ENCODE data around the gene MAP3K19. TPM values are rescaled to one million over a fixed set of nuclear protein-coding genes. Genes with fewer than 3 reads are reported as not detected.

The MAP3K19 gene
- total RNA-seq, 4 donors from 2014 or later = not detected

DNA sequence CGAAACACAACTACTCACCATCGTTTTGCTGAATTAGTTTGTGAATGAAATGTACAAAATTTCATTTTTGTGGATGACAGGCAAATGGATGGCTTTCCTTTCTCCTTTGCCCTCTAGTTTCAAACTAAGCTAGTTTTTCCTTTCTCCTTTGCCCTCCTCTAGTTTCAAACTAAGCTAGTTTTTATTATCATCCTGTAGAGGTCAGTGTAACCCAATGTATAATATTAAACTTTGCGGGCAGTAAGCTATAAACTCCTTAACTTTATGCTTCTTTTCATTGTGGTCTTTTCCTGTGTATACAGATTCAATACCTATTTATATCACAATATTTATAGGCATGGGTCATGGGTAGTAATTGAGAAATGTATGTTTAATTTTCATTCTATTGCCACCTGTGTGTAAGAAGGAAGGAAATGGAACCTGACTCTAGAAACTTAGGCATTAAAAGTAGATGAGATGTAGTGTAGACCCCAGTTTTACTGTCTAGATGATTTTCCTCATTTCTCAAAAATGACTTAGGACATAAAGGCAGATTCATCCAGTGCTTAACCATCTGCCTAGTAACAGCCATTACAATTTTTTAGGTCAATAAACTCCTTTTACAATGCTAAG lies 58.1 kb downstream of the MAP3K19 start:
- no peaks in the 10 kb centered on the region for H3K36me3 ChIP-seq
- 31 to 38% methylated on average over 3 of the region's 3 CpGs for WGBS, 2 donors (ENCODE audit: low coverage in 1 of 2)
- no peak overlapping the region for H3K4me3 ChIP-seq
- DNase-seq = no peak
- no peak for TF ChIP-seq POLR2A (IDR thresholded peaks at IDR 0.05)
- TF ChIP-seq, protein P1, sequence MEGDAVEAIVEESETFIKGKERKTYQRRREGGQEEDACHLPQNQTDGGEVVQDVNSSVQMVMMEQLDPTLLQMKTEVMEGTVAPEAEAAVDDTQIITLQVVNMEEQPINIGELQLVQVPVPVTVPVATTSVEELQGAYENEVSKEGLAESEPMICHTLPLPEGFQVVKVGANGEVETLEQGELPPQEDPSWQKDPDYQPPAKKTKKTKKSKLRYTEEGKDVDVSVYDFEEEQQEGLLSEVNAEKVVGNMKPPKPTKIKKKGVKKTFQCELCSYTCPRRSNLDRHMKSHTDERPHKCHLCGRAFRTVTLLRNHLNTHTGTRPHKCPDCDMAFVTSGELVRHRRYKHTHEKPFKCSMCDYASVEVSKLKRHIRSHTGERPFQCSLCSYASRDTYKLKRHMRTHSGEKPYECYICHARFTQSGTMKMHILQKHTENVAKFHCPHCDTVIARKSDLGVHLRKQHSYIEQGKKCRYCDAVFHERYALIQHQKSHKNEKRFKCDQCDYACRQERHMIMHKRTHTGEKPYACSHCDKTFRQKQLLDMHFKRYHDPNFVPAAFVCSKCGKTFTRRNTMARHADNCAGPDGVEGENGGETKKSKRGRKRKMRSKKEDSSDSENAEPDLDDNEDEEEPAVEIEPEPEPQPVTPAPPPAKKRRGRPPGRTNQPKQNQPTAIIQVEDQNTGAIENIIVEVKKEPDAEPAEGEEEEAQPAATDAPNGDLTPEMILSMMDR (IDR thresholded peaks at IDR 0.05) = peak in 4 of 5 experiments; percentile 29 to 39 (median 32)
- in situ Hi-C loops (cut with MboI; ENCODE audit: low pct_ligation_motif_present in 1 of 4, low pct_unique_long_range_greater_than_20kb in 1 of 4, low sequenced_read_pairs in 3 of 4) (loop anchor here in 1 of 4 donors (25.0 kb wide), 1 partner anchor 723 kb away; no protein-coding TSS in a partner anchor), intact Hi-C loops (cut with DNase I; ENCODE audit: low total_unique reads) (no loop called here)
- H3K27me3 ChIP-seq = no peaks in the 10 kb centered on the region
- H3K4me1 ChIP-seq = no peaks in the 10 kb centered on the region
- H3K27ac ChIP-seq = no peak overlapping the region
- no peaks in the 10 kb centered on the region for H3K9me3 ChIP-seq

DNA sequence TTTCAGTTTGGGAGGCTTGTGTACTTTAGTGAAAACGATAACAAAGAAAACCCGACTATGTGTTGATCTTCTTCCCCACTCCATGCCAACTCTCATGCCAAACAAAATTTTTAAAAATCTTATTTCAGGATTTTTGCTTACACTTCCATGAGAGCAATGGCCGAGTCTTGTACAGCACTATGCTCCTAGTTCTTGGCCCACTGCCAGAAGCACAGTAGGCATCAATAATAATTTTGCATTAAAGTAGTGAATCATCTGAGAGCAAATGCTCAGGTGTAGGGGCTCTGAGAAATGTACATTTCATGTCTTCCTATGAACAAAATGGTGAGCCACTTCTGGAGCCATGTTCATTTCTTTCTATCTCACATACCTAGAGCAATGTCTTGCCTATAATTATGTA lies 62.2 kb downstream of the MAP3K19 start:
- no peak overlapping the region for H3K4me3 ChIP-seq
- 86 to 88% methylated on average over 3 of the region's 3 CpGs for WGBS, 2 donors (ENCODE audit: low coverage in 1 of 2)
- no peak for TF ChIP-seq POLR2AphosphoS5 (IDR thresholded peaks at IDR 0.05)
- no peak for TF ChIP-seq POLR2A (IDR thresholded peaks at IDR 0.05)
- TF ChIP-seq EP300 (IDR thresholded peaks at IDR 0.05; ENCODE audit: low read depth) = no peak
- TF ChIP-seq, protein P1 (IDR thresholded peaks at IDR 0.05) = no peak
- H3K9me3 ChIP-seq = no peaks in the 10 kb centered on the region
- DNase-seq = no peak
- no peaks in the 10 kb centered on the region for H3K27me3 ChIP-seq
- intact Hi-C loops (cut with DNase I; ENCODE audit: low total_unique reads) = no loop called here
- H3K27ac ChIP-seq = no peak overlapping the region
- in situ Hi-C loops (cut with MboI; ENCODE audit: low pct_ligation_motif_present in 1 of 4, low pct_unique_long_range_greater_than_20kb in 1 of 4, low sequenced_read_pairs in 3 of 4) = loop anchor here in 1 of 4 donors (25.0 kb wide), 1 partner anchor 727 kb away; no protein-coding TSS in a partner anchor
- no peaks in the 10 kb centered on the region for H3K4me1 ChIP-seq
- no peaks in the 10 kb centered on the region for H3K36me3 ChIP-seq

DNA sequence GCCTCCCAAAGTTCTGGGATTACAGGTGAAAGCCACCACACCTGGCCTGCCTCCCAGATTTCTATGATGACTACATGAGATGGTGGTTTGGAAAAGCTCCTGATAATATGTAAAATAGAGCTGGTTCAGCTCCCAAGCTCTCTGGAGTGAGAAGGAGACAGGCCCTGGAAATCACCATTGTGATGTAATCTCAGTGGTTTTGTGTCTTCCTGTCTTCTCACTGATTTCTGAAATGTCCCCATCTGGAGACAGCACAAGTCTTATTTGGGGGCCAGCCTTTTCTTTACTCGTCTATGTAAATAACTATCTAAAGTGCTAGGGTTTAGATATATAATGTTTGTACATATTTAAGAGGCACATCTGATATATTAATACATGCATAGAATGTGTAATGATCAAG lies 64.6 kb downstream of the MAP3K19 start:
- TF ChIP-seq POLR2A (IDR thresholded peaks at IDR 0.05) = no peak
- TF ChIP-seq EP300 (IDR thresholded peaks at IDR 0.05; ENCODE audit: low read depth) = no peak
- Histone ChIP-seq H3K36me3 (no peaks in the 10 kb centered on the region), H3K4me1 (peaks cover 0 to 3% (median 0%) of the 10 kb centered on the region in 4 donors), H3K27me3 (no peaks in the 10 kb centered on the region), H3K27ac (no peak overlapping the region), H3K4me3 (no peak overlapping the region), H3K9me3 (no peaks in the 10 kb centered on the region)
- DNase-seq = no peak
- in situ Hi-C loops (cut with MboI; ENCODE audit: low pct_ligation_motif_present in 1 of 4, low pct_unique_long_range_greater_than_20kb in 1 of 4, low sequenced_read_pairs in 3 of 4) (loop anchor here in 1 of 4 donors (25.0 kb wide), 1 partner anchor 730 kb away; no protein-coding TSS in a partner anchor), intact Hi-C loops (cut with DNase I; ENCODE audit: low total_unique reads) (no loop called here)
- 50 to 61% methylated on average over 1 of the region's 1 CpG for WGBS, 2 donors (ENCODE audit: low coverage in 1 of 2)

DNA sequence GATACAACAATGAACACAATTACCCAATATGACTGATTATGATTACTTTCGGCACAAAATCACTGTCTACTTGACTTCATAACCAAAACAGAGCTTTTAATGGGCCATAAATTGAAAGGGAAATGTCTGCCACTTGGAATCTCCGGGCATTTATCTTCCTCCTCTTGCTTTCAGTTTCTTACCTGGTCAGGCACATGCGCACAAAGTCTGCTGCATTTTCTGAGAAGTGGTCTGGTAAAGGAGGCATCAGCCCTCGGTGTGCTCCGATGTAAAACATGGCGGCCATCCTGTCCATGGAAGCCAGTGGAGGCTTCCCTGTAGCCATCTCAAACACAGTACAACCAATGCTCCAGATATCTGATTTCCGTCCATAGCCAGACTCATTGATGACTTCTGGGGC lies 66.6 kb downstream of the MAP3K19 start:
- no peak for DNase-seq
- TF ChIP-seq POLR2A (IDR thresholded peaks at IDR 0.05) (no peak), POLR2AphosphoS5 (IDR thresholded peaks at IDR 0.05) (no peak), EP300 (IDR thresholded peaks at IDR 0.05; ENCODE audit: low read depth) (no peak)
- TF ChIP-seq, protein P1 (IDR thresholded peaks at IDR 0.05) = no peak
- 94 to 96% methylated on average over 3 to 7 of the region's 7 CpGs for WGBS, 2 donors (ENCODE audit: low coverage in 1 of 2)
- no peaks in the 10 kb centered on the region for H3K36me3 ChIP-seq
- in situ Hi-C loops (cut with MboI; ENCODE audit: low pct_ligation_motif_present in 1 of 4, low pct_unique_long_range_greater_than_20kb in 1 of 4, low sequenced_read_pairs in 3 of 4) (loop anchor here in 1 of 4 donors (25.0 kb wide), 1 partner anchor 732 kb away; no protein-coding TSS in a partner anchor), intact Hi-C loops (cut with DNase I; ENCODE audit: low total_unique reads) (no loop called here)
- no peaks in the 10 kb centered on the region for H3K9me3 ChIP-seq
- no peaks in the 10 kb centered on the region for H3K27me3 ChIP-seq
- H3K27ac ChIP-seq = no peak overlapping the region
- H3K4me3 ChIP-seq = no peak overlapping the region
- peaks cover 0 to 3% (median 0%) of the 10 kb centered on the region in 4 donors for H3K4me1 ChIP-seq

Measured in transverse colon (tissue), 4 donors.